HG03066 (cell line): ENCODE results near the gene IPCEF1.
"Not testable (repeated sequence)": the region's sequence is repeated elsewhere in the genome, so short reads cannot be mapped to it uniquely, and the experiment has no call there.

Experiments
- ATAC-seq: cut with Tn5 transposase; IDR thresholded peaks from one replicate; pipeline ENCODE4 v1.9.1; 2021; ENCODE audit warnings: low read depth; ENCODE audit not compliant: unreplicated experiment

IPCEF1 gene

GRCh38 chr6:154230393-154230792, 126.2 kb downstream of the IPCEF1 start:
- ATAC-seq = no peak

- peak; percentile 64 for ATAC-seq
Observed at GRCh38 chr6:154229786-154230185, 126.8 kb downstream of the IPCEF1 start.

- no peak for ATAC-seq
Observed at GRCh38 chr6:154228521-154228905, 128.1 kb downstream of the IPCEF1 start.

GRCh38 chr6:154227862-154228520, 128.6 kb downstream of the IPCEF1 start:
- ATAC-seq = no peak

GRCh38 chr6:154226461-154226860, 130.1 kb downstream of the IPCEF1 start:
- ATAC-seq = no peak

- no peak for ATAC-seq
Observed at GRCh38 chr6:154223296-154223695, 133.3 kb downstream of the IPCEF1 start.

GRCh38 chr6:154222716-154223115, 133.9 kb downstream of the IPCEF1 start:
- no peak for ATAC-seq

- ATAC-seq = no peak
Observed at GRCh38 chr6:154219250-154219649, 137.4 kb downstream of the IPCEF1 start.

- ATAC-seq = no peak
Observed at GRCh38 chr6:154218787-154219186, 137.8 kb downstream of the IPCEF1 start.

- no peak for ATAC-seq
Observed at GRCh38 chr6:154218301-154218700, 138.3 kb downstream of the IPCEF1 start.

GRCh38 chr6:154213782-154214181, 142.8 kb downstream of the IPCEF1 start:
- ATAC-seq = no peak

- no peak for ATAC-seq
Observed at GRCh38 chr6:154210678-154211077, 145.9 kb downstream of the IPCEF1 start.

GRCh38 chr6:154209555-154209954, 147.0 kb downstream of the IPCEF1 start:
- no peak for ATAC-seq

- ATAC-seq = no peak
Observed at GRCh38 chr6:154206996-154207395, 149.6 kb downstream of the IPCEF1 start.

- ATAC-seq = no peak
Observed at GRCh38 chr6:154206141-154206540, 150.5 kb downstream of the IPCEF1 start.

- no peak for ATAC-seq
Observed at GRCh38 chr6:154202958-154203357, 153.6 kb downstream of the IPCEF1 start.

GRCh38 chr6:154202339-154202738, 154.3 kb downstream of the IPCEF1 start:
- ATAC-seq = no peak

GRCh38 chr6:154201688-154202087, 154.9 kb downstream of the IPCEF1 start:
- not testable (repeated sequence) for ATAC-seq

GRCh38 chr6:154197196-154197860, 159.3 kb downstream of the IPCEF1 start:
- ATAC-seq = no peak

- no peak for ATAC-seq
Observed at GRCh38 chr6:154196333-154196885, 160.2 kb downstream of the IPCEF1 start.

- ATAC-seq = no peak
Observed at GRCh38 chr6:154187714-154188113, 168.9 kb downstream of the IPCEF1 start.

- no peak for ATAC-seq
Observed at GRCh38 chr6:154187203-154187602, 169.4 kb downstream of the IPCEF1 start.
